GM21526 (cell line): ENCODE measurements around the gene ZC3H11A.
"Not testable (repeated sequence)": the region's sequence is repeated elsewhere in the genome, so short reads cannot be mapped to it uniquely, and the experiment has no call there.

ENCODE experiments used
- ATAC-seq: cut with Tn5 transposase; IDR thresholded peaks from one replicate; pipeline ENCODE4 v1.9.1; 2021; ENCODE audit warnings: moderate library complexity; ENCODE audit not compliant: unreplicated experiment, low FRiP score

ZC3H11A gene

DNA sequence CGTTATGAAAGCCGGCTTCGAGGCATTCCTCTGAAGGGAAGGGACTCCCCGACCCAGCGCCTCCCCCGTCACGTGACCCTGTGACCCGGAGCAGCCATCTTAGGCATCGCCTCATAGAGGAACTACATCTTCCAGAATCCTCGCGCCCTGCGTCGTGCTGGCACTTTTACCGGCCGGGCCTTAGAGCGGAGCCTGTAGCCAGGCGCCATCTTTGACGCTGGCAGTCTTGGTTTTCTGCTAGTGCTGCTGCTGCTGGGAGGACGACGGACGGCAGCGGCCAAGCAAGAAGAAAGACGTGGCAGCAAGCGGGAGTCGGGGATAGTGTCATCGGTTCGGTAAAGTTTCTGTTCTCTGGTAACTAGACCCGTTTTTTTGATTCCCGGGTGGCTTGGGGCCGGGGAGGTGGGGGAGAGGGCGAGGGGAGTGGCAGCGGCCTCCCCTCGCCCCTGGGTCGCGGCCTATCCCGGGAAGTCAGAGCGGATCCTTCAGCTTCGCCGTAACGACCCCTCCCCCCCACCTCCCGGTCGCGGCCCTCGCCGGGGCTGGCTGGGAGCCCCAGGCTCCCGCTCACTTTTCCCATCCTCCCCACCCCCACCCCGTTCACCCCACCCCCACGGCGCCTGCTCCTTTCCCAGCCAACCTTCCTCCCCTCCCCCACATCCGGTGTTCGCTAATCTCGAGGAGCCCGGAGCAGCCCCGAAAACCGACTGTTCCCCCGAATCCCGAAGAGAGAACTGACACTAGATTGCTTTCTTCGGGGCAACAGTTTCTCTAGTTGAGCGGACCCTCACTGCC lies at the start of gene ZC3H11A, which contains the start of gene ZBED6:
Gene ZC3H11A (plus strand): TSS at position 183 of the 795 bp plus-strand sequence. CDS start 21,448 bp downstream, outside the sequence.
Gene ZBED6 (plus strand): TSS at position 183 of the 795 bp plus-strand sequence. CDS start 1,900 bp downstream, outside the sequence.
- peak; percentile 93 for ATAC-seq

DNA sequence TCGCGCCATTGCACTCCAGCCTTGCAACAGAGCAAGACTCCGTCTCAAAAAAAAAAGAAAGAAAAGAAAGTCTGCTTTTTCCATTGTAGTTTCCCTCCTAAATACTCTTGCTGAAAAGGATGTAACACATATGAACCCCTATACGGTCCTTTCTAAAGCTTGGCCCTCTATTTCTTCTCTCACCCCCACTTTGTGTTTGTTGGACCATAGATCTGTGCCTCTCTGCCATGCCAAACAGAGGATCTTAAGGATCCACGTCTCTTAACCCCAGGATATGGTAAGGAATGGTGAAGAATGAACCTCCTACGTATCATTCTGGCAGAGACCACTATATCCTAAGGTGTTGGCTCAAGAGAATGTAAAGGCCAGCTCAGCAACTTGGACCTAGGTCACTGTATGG lies 49.1 kb upstream of the ZC3H11A start:
- ATAC-seq = no peak

DNA sequence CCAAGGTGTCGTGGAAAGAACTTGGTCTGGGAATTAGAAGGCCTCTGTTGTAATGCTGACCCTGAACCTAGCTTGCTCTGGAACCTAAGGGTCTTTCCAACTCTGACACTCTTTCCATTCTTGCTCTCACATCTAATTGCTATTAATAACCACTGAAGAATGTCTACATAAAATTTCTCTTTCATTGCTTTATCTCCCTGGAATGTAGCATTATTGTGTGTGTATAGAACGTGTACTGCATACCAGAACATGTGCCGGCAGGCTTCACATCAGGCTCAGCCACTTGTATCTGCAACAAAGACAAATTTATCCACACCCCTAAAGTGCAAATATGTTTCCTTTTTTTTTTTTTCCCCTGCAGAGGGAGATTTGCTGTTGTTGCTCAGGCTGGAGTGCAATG lies 44.4 kb upstream of the ZC3H11A start:
- ATAC-seq = no peak

DNA sequence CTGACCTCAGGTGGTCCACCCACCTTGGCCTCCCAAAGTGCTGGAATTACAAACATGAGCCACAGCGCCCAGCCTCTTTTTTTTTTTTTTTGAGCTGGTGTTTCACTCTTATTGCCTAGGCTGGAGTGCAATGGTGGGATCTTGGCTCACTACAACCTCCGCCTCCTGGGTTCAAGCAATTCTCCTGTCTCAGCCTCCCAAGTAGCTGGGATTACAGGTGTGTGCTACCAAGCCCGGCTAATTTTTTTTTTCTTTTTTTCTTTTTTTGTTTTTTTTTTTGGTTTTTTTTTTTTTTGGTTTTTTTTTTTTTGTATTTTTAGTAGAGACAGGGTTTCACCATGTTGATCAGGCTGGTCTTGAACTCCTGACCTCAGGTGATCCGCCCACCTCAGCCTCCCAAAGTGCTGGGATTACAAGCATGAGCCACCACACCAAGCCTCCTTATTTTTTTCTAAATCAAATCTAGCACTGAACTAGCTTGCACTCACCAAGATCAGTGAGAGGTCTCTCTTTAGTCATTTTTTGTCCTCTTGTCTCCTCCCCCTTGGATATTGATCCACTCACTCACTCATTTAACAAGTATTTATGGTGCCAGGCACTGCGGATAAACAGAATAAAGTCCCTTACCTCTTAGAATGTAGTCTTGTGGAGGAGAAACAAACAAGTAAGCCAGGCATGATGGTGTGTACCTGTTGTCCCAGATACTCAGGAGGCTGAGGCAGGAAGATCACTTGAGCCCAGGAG lies 43.6 kb upstream of the ZC3H11A start:
- not testable (repeated sequence) for ATAC-seq

DNA sequence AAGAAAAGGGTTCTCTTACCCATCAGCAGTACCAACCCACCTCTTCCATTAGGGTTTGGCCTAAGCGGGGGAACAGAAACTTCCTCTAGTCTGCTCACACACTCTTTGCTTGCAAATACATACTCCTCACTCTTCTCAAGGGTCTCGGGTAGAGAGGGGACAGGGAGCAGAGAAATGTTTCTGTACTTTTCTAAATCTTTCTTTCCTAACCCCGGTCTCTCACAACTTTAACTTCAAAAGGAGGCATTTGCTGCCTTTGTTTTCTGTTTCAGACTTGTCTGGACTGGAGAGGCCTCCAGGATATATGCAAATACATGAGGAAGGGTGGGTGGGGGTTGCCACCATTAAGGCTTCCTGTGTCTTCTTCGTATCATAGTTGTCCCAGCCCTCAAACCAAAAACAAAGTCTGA lies 41.0 kb upstream of the ZC3H11A start:
- ATAC-seq = peak; percentile 59

DNA sequence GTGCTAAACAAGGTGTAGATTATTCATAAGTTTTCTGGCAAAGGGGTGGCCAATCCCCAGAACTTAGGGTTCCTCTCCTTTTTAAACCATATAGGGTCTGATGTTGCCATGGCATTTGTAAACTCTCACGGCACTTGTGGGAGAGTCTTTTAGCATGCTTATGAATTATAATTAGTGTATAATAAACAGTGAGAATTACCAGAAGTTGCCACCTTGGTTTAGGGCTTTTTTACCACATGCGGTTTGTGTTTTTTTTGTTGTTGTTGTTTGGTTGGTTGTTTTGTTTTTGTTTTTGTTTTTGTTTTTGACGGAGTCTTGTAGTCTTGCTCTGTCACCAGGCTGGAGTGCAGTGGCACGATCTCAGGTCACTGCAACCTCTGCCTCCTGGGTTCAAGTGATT lies 39.4 kb upstream of the ZC3H11A start:
- ATAC-seq = no peak

DNA sequence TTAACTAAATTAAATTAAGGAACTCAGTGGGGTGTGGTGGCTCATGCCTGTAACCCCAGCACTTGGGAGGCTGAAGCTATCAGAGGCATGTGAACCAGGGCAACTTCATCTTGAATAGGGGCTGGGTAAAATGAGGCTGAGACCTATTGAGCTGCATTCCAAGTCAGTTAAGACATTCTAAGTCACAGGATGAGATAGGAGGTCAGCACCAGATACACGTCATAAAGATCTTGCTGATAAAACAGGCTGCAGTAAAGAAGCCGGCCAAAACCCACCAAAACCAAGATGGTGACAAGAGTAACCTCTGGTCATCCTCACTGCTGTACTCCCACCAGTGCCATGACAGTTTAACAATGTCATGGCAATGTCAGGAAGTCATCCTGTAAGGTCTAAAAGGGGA lies 36.7 kb upstream of the ZC3H11A start:
- ATAC-seq = not testable (repeated sequence)

DNA sequence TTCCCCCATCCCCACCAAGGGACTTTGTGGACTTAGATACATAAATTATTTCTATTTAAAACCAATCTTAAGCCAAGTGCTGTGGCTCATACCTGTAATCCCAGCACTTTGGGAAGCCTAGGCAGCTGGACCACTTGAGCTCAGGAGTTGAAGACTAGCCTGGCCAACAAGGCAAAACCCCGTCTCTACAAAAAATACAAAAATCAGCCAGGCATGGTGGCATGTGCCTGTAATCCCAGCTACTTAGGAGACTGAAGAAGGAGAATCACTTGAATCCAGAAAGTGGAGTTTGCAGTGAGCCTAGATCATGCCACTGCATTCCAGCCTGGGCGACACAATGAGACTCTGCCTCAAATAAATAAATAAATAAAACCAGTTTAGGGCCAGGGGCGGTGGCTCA lies 34.9 kb upstream of the ZC3H11A start:
- ATAC-seq = no peak

DNA sequence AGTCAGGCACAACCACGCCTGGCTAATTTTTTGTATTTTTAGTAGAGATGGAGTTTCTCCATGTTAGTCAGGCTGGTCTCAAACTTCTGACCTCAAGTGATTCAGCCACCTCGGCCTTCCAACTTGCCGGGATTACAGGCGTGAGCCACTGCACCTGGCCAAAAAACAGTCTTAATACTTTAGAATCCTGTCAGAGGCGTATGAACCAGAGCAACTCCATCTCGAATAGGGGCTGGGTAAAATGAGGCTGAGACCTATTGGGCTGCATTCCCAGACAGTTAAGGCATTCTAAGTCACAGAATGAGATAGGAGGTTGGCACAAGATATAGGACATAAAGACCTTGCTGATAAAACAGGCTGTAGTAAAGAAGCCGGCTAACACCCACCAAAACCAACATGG lies 33.5 kb upstream of the ZC3H11A start:
- not testable (repeated sequence) for ATAC-seq

DNA sequence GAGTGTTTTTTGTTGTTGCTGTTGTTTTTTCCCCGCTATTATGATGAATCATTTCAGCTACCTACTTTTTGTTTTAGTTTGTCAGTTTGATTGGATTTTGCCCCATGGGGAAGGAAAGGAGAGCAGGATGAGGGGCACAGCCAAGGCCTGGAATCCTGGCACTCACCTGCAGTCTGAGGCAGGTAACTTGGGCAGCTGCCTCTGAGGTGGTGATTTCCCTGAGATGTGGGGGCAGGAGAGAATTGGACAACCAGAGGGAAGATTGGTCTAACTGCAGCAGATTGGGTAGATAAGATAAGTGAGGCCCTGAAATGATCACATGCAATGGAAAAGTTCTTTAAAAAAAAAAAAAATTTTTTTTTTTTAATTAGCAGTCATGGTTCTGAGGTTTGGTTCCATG lies 31.9 kb upstream of the ZC3H11A start:
- no peak for ATAC-seq

DNA sequence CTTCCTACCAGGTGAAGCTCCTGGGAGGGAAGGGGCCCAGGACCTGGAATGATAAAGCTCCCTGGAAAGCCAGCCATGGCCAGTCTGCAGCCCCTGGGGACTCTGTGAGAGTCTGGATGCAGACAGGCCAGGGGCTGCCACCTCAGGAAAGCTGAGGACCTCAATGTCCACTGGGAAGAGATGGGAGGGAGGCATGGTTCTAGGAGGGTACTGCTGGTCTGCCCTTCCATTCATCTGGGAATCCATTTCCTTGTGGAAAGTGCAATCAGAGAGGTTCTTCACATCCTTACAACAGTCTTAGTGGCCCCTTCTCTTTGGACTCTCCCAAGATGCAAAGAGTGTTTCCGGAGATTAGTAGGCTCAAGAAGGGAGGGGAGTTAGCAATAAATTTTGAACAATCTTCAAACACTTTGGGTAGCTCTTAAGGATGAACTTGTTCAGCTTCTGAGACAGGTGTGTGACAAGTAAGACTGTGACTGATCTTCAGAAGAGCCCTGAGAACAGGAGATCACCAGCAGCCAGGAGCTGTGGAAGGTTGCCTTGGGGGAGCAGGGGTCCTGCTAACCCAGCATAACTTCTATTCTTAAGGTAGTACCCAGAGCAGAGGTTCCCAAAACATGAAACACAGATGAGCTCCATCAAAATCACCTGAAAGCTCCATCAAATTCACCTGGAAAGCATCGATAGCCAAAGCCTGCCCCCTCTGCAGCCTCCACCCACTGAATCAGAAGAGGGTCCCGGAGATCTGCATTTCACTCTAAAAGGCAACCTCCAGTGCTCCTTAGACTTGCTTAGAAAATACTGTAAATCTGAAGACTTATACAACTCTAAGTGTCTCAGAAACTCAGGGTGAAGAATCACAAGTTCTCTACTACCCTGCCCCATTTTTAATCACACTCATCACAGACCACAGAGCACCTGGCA lies 31.1 kb upstream of the ZC3H11A start:
- ATAC-seq = no peak

DNA sequence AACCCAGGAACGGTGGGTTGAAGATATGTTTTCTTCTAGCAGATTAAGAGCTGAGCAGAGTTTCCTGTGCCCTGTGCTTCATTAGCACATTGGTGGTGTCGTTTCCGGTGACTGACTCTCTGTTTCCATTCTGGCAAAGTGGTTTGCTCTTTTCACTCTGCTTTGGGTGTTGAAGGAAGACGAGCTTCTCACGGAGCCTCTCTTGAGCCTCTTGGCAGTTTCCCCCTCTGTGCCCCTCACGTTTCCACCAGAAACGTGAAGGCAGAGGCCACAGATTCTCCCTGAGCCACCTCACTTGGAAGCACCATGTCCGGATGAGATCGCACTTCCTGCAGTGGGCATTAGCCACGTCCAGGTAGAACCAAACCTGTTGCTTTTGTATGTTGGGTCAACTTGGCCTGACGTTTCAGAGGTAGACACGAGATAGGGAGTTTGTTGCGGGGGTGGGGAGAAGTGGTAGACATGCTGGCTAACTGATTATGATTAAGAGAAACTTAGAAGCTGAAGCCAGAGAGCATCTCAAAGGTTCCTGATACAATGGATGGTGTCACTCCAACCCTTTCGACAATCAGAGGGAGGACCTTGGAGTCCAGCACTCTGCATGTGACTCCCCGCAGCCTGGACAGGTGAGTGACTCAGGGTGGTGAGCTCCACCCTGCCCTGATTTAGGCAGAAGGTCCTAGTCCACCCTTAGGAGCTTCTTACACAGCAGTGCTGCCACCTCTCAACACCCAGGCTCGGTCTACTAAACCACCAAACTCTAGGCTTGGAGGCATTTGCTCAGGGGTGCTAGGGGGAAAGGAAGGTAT lies 30.2 kb upstream of the ZC3H11A start, which contains the start of gene LAX1:
Gene LAX1 (plus strand): TSS at position 155 of the 809 bp plus-strand sequence. CDS start 383 bp downstream, at position 538.
- ATAC-seq = peak; percentile 78

DNA sequence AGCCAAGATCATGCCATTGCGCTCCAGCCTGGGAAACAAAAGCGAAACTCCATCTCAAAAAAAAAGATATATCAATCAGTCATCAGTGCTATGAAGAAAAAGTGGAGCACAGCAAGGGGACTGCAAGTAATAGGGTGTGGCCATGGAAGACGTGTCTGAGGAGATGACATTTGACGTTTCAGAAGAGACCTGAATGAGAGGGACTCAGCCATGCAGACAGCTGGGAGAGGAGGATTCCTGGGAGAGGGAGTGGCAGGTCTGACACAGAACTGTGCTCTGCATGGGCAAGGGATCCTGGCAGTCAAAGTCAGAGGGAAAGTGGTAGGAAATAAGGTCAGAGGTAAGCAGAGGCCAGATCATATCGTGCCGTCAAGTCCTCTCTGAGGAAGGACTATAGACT lies 27.2 kb upstream of the ZC3H11A start:
- no peak for ATAC-seq

DNA sequence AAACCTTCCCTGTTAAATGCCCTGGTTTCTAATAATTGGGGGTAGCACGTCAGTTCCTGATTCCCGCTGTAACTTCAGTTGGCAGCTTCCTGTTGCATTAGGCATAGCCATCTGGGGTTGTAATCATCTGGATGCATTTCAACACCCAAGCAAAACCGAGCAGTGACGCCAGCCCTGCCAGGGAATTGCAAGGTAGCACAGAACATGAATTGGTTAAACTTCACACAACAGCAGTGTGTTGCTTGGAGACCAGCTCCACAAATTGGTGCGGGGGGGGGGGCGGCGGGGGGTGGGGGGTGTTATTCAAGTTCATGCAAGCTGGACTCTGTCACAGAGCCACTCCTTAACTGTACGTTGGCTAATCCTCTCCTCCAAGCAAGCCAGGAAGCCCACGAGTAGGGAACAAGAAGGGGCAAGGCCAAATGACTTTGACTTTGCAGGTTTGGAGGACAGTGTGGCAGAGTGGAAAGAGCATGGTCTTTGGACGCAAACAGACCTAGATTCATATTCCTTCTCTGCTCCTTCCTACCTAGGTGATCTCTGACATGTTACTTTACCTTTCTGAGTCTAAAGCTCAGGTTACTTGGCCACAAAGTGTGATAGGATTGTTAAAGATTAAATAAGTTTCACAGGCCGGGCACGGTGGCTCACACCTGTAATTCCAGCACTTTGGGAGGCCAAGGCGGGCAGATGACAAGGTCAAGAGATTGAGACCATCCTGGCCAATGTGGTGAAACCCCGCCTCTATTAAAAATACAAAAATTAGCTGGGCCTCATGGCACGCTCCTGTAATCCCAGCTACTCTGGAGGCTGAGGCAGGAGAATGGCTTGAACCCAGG lies 25.7 kb upstream of the ZC3H11A start:
- ATAC-seq = no peak

DNA sequence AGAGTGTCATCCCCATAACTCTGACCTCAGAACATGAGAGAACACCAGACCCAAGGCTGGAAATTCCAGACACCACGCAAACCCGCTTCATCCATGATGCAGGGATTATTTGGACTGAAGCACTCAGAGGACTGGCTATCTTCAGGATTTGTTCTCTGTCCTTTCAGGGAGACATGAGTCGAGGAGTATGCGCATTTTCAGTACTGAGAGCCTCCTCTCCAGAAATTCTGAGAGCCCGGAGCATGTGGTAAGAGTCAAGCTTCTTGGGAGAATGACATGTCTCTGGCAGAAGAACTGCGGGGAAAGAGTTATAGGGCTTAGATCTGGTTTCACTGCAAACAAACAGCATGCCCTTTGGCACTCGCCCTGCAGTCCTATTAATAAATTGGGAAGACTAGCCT lies 23.5 kb upstream of the ZC3H11A start:
- ATAC-seq = no peak

DNA sequence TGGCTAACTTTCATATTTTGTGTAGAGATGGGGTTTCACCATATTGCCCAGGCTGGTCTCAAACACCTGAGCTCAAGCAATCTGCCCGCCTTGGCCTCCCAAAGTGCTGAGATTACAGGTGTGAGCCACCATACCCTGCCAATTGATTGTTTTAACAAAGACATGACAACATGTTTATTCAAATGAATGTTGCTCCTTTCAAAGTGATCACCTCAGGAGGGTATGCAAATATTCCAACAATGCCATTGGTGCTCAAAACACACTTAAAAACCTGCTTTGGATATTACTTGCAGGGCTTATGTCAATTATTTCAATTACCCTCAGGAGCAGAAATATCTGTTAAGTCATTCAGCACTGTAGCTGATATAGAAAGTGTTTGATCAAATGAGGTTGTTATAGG lies 22.6 kb upstream of the ZC3H11A start:
- ATAC-seq = no peak

DNA sequence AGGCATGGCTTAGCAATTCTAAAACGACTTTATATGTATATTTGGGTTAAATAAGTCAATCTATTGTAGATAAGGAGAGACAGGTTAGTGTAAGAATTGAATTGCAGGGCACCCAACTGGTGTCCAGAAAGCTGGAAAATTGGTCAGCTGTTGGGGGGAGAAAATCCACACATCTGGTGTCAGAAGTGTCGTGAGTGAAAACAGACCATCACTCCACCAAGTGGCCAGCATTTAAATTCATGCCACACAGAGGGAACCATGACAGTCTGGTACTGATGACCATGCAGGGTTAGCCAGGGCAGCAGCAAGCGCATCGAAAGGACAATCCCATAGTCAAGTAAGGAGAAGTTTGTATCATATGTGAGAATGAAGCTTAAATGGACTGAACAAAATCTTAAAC lies 18.8 kb upstream of the ZC3H11A start:
- ATAC-seq = no peak

DNA sequence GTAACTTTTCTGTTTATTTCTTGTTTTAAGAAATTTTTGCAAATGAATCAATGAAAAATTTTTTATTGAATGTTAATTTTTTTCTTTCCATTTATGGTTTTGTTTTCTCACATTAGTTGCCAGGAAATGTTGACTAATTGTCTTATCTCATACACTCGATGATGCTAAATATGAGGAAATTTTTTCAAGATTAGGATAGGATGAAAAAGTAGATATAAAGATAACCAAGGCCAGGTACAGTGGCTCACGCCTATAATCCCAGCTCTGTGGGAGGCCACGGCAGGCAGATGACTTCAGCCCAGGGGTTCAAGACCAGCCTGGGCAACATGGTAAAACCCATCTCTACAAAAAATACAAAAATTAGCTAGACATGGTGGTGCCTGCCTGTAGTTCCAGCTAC lies 17.8 kb upstream of the ZC3H11A start:
- no peak for ATAC-seq

DNA sequence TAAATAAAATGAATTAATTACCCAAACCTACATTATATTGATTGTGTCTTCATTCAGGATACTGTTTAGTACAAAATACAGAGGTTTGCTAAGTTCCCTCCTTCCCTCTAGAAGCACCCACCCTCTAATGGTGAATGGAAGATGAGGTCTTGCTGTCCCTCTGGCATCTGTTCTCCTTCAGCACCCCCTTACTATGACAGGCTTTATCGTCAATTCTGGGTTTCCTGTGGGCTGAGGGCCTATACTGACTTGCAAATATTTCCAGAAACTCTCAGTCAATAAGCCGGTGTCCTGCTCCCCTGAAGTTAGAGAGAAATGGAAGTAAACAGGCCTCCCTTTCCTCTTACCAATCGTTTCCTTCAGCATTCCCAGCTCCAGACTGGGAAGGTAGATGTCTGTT lies 17.3 kb upstream of the ZC3H11A start:
- no peak for ATAC-seq
